GM12878 (cell line): ENCODE measurements around the gene FTH1. TPM values are rescaled to one million over a fixed set of nuclear protein-coding genes. Genes with fewer than 3 reads are reported as not detected.

Source experiments
- E2F4 ChIP-seq: IDR thresholded peaks from 2 replicates; pipeline ENCODE4 v1.6.1; 2012; ENCODE audit warnings: low read depth, low read length, improper control_type of control experiment
- IKZF1 ChIP-seq: fragments of 450-650 bp; conservative IDR thresholded peaks from 2 replicates; pipeline ENCODE4 v1.6.1; 2017; ENCODE audit warnings: antibody characterized with exemption, mild to moderate bottlenecking
- PAX5 ChIP-seq: IDR thresholded peaks from 2 replicates; pipeline ENCODE4 v1.6.1; 2011; ENCODE audit warnings: low read depth, low read length, borderline replicate concordance
- PBX3 ChIP-seq: IDR thresholded peaks from 2 replicates; pipeline ENCODE4 v1.6.1; 2011; ENCODE audit warnings: mild to moderate bottlenecking, low read depth, low read length, moderate library complexity; ENCODE audit not compliant: insufficient replicate concordance
- POU2F2 ChIP-seq: IDR thresholded peaks from 3 replicates; pipeline ENCODE4 v1.6.1; 2011; ENCODE audit warnings: low read depth, mild to moderate bottlenecking, low read length, borderline replicate concordance
- TAF1 ChIP-seq: IDR thresholded peaks from 2 replicates; pipeline ENCODE4 v1.6.1; 2011; ENCODE audit warnings: mild to moderate bottlenecking, low read depth, low read length, borderline replicate concordance
- polyA plus RNA-seq, 11 experiments: library from polyadenylated mRNA; depleted of rRNA in 4 of 11; unstranded in 6 of 11; stranded (reverse) in 5 of 11; fragments of >200 nt; fragmentation: Nextera tagmentation in 4 of 11; fragmentation: Illumina TruSeq in 1 of 11; extraction: Ambion mirVana in 4 of 11; extraction: Trizol in 1 of 11; gene quantifications; 1 replicate in 1 of 11; 2 replicates in 10 of 11; pipeline versions ENCODE4 v1.2.1 to v1.2.3, GENCODE V29; 2011 to 2016; ENCODE audit warnings: inconsistent platforms in 2 of 11, missing spikeins in 2 of 11, low read depth in 1 of 11
- total RNA-seq, 4 experiments: library from RNA; depleted of rRNA in 3 of 4; stranded (reverse); fragments of >200 nt in 3 of 4; fragmentation: Illumina TruSeq in 1 of 4; extraction: Trizol in 1 of 4; gene quantifications; 2 replicates each; pipeline versions ENCODE4 v1.2.1 to v1.2.3, GENCODE V29; 2013 to 2021
- TF ChIP-seq, protein P1 (sequence below): fragments of 150-350 bp; IDR thresholded peaks from 2 replicates; pipeline ENCODE4 v1.6.1; 2016; ENCODE audit warnings: low read depth, low read length
- TF ChIP-seq, protein P2 (sequence below): fragments of 450-650 bp; IDR thresholded peaks from 2 replicates; pipeline ENCODE4 v1.6.1; 2018; ENCODE audit warnings: mild to moderate bottlenecking, low read depth, moderate library complexity; ENCODE audit not compliant: partially characterized antibody

The FTH1 gene
- total and polyA plus RNA-seq, 10 of the 15 experiments (the other 5 are each of a cell fraction or from before 2014, with no cell fraction given) = 289 to 4,154 (median 960) TPM

GRCh38 chr11:61925736-61926135, 41.7 kb downstream of the FTH1 start (continued):
- TF ChIP-seq, protein P1, sequence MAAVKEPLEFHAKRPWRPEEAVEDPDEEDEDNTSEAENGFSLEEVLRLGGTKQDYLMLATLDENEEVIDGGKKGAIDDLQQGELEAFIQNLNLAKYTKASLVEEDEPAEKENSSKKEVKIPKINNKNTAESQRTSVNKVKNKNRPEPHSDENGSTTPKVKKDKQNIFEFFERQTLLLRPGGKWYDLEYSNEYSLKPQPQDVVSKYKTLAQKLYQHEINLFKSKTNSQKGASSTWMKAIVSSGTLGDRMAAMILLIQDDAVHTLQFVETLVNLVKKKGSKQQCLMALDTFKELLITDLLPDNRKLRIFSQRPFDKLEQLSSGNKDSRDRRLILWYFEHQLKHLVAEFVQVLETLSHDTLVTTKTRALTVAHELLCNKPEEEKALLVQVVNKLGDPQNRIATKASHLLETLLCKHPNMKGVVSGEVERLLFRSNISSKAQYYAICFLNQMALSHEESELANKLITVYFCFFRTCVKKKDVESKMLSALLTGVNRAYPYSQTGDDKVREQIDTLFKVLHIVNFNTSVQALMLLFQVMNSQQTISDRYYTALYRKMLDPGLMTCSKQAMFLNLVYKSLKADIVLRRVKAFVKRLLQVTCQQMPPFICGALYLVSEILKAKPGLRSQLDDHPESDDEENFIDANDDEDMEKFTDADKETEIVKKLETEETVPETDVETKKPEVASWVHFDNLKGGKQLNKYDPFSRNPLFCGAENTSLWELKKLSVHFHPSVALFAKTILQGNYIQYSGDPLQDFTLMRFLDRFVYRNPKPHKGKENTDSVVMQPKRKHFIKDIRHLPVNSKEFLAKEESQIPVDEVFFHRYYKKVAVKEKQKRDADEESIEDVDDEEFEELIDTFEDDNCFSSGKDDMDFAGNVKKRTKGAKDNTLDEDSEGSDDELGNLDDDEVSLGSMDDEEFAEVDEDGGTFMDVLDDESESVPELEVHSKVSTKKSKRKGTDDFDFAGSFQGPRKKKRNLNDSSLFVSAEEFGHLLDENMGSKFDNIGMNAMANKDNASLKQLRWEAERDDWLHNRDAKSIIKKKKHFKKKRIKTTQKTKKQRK = no peak
- TF ChIP-seq, protein P2, sequence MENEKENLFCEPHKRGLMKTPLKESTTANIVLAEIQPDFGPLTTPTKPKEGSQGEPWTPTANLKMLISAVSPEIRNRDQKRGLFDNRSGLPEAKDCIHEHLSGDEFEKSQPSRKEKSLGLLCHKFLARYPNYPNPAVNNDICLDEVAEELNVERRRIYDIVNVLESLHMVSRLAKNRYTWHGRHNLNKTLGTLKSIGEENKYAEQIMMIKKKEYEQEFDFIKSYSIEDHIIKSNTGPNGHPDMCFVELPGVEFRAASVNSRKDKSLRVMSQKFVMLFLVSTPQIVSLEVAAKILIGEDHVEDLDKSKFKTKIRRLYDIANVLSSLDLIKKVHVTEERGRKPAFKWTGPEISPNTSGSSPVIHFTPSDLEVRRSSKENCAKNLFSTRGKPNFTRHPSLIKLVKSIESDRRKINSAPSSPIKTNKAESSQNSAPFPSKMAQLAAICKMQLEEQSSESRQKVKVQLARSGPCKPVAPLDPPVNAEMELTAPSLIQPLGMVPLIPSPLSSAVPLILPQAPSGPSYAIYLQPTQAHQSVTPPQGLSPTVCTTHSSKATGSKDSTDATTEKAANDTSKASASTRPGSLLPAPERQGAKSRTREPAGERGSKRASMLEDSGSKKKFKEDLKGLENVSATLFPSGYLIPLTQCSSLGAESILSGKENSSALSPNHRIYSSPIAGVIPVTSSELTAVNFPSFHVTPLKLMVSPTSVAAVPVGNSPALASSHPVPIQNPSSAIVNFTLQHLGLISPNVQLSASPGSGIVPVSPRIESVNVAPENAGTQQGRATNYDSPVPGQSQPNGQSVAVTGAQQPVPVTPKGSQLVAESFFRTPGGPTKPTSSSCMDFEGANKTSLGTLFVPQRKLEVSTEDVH = no peak
- TF ChIP-seq TAF1 (no peak), PBX3 (no peak), IKZF1 (no peak), POU2F2 (no peak), E2F4 (no peak), PAX5 (no peak)
